DND-41 (cell line): ENCODE measurements around the gene RIT1.

ENCODE experiments used
- CTCF ChIP-seq: IDR thresholded peaks from 2 replicates; pipeline ENCODE4 v1.5.1; 2012; ENCODE audit warnings: borderline replicate concordance, low read length, moderate library complexity, mild to moderate bottlenecking; ENCODE audit not compliant: poor library complexity, severe bottlenecking; ENCODE audit errors: extremely low read depth
- EZH2 ChIP-seq: IDR thresholded peaks from 3 replicates; pipeline ENCODE4 v1.6.1; 2012; ENCODE audit warnings: borderline replicate concordance, low read depth, mild to moderate bottlenecking, moderate library complexity, low read length, inconsistent platforms; ENCODE audit not compliant: severe bottlenecking

DNA sequence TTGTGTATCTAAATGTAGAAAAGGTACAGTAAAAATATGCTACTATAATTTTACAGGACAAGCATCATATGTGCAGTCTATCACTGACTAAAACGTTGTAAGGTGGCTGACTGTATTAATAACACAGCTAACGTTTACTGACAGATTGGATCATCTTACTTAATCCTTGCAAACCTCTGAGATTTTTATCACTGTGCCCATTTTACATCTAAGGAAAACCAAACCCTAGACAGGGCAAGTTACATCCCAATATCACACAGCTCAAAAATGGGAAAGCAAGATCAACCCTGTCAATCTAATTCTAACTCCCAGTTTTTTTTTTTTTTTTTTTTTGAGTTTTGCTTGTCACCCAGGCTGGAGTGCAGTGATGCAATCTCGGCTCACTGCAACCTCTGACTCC lies 7.5 kb upstream of the RIT1 start:
- TF ChIP-seq CTCF (no peak), EZH2 (no peak)
